GM23338 (cell line): ENCODE measurements around the gene RPL3.

Experiments
- EZH2 ChIP-seq: fragments of 200-600 bp; sonication (generic); IDR thresholded peaks from one replicate; pipeline ENCODE4 v1.8.0; 2017; ENCODE audit warnings: antibody characterized with exemption, mild to moderate bottlenecking, low read depth; ENCODE audit not compliant: unreplicated experiment
- POLR2AphosphoS5 ChIP-seq: IDR thresholded peaks from 2 replicates; pipeline ENCODE4 v1.6.1; 2016; ENCODE audit warnings: antibody characterized with exemption, low read depth

DNA sequence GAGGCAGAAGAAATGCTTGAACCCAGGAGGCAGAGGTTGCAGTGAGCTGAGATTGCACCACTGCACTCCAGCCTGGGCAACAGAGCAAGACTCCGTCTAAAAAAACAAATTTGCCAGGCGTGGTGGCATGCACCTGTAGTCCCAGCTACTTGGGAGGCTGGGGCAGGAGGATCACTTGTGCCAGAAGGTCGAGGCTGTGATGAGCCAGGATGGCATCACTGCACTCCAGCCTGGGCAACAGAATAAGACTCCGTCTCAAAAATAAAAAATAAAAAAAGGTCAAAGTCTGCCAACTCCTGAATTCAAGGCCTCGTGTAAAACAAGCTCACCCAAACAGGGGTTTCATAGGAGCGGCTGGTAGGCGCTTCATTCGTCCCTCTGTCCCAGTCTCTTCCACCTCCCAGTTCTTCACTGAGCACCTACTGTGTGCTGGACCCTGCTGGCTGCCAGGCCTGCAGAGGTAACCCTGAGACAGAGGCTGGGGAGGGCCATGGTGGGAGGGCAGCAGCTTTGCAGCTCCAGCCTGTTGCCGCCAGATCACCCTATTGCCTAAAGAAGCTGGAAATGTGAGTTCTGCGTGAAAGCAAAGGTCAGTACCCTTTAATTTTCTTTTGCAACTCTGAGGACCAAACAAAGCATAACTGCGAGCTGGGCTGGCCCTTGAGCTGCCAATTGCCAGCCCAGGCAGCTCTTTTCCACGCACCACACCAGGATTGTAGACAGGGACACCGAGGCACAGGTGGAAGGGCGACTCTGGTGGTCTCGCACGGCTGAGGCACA, 15.3 kb downstream of the RPL3 start:
- TF ChIP-seq POLR2AphosphoS5 (no peak), EZH2 (no peak)
